CD4-positive, alpha-beta T cell treated with Interleukin-4 for 1 hour (primary cell): ENCODE measurements around the gene PTTG1IP2.
A peak's percentile ranks its signal among the peaks of the same experiment; 100 is the strongest.

Experiments used
- DNase-seq, 2 donors: peaks; one replicate each; pipeline ENCODE4 v3.0.0-alpha.2; 2020 to 2022

PTTG1IP2 gene

GRCh38 chr7:90469554-90469953, at the start of gene PTTG1IP2:
Gene PTTG1IP2 (plus strand): TSS chr7:90469639. CDS start chr7:90469787, 148 bp downstream.
- DNase-seq: no peak

DNA sequence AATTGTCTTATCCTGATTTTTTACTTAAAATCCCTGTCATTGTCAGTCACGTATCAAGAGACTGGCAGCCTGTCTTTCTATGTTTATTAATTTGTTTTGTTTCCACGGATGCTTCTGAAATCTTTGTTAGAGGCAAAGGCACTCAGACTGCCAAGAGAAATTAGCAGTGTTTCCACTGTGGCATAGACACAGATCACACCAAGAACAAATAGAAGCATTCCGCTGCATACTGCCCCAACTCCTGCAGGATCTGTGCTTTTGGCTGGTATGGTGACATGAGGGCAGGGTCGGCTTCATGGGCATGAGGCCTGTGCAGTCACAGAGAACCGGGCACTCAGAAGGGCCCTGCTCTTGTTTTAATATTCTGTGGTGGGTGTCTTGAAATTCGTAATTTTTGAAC, 47.8 kb upstream of the PTTG1IP2 start:
- DNase-seq: no peak

- no peak for DNase-seq
These were observed 44.7 kb upstream of the PTTG1IP2 start for GRCh38 chr7:90424720-90425119.

DNA sequence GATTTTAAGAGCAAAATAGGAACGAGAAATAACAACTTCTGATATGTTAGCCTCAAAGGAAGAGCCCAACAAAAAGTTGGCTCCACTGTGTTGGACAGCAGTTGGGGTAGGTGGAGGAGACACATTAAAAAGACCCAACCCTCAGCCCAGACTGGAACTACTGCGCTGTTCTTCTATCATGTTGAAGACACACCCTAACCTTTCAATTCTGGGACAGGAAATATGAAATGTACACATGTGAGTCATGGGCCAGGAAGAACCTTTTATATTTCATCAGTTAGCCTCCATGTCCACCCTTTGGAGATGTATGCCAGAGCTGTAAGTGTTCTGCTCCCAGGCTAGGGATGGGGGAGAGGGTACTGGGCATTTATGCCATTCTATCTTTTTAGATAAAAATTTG, 44.1 kb upstream of the PTTG1IP2 start:
- no peak for DNase-seq

DNA sequence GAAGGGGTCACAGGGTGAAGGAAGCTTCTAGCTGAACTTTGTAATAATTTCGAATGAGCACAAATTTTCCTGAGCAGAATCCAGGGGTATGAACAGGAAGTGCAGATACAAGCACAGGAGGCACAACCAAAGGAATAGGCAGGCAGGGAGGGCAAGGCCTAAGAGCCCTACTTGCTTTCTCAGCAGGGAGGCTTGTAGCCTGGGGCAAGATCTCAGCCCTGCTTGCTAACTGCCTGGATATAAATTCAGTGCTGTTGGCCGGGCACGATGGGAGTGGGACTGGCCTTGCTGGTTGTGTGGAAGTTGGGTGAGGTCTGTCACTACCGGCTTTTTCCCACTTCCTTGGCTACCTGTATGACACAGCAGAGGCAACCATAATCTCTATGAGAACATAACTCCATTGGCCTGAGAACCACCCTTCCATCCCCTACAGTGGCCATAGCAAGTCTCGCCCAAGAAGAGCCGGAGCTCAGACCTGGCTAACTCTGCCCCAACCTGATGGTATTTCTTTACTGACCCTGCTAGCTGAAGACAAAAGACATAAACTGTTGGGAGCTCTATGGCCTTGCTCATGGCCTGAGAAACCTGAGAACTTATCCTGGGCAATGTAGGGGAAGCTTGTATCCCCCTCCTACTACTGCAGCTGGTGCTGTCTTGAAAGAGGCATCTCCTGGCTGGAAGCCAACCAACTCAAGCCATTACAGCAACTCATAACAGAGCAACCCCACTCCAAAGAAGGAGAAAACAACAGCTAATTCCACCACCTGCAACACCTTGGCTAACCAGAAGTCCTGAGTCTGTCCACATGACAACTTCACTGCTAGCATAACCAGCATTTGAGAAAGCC, 38.6 kb upstream of the PTTG1IP2 start:
- no peak for DNase-seq

DNA sequence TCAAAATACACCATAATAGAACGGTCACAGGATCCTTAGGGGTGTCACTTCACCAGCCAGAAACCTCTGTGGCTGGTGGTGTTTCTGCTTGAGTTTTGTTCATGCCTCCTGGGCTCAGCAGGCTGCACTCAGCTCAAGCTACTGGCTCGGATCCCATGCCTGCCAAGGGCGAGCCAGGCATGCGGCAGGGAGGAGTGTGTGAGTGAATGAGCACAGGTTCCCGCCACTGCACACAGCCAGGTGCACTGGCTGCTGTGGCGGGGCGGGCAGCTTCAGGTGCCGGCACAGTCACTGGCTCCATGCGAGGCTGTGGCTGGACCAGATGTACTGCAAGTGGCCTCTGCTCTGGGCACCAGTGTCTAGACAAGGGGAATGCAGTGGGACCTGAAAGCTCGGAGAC, 36.7 kb upstream of the PTTG1IP2 start:
- no peak for DNase-seq

DNA sequence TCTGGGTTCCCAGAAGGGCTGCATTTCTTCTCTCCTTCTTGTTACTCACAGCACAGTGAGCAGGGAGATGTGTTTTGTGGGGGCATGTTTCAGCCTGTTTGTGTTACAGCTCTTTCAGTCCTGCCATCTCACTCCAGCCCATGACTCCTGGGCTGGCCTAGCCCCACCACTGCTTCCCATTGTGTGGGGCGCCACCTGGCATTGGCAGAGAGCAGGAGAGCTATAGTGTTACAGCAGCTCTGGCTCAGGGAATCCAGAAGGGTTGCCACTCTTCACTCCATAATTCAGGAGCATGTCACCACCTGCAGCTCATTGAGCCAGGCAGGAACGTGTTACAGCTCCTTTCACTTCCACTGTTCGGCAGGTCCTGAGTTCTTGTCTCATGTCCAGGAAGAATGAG, 36.2 kb upstream of the PTTG1IP2 start:
- DNase-seq: no peak

GRCh38 chr7:90445633-90446032, 23.8 kb upstream of the PTTG1IP2 start:
- no peak for DNase-seq

DNA sequence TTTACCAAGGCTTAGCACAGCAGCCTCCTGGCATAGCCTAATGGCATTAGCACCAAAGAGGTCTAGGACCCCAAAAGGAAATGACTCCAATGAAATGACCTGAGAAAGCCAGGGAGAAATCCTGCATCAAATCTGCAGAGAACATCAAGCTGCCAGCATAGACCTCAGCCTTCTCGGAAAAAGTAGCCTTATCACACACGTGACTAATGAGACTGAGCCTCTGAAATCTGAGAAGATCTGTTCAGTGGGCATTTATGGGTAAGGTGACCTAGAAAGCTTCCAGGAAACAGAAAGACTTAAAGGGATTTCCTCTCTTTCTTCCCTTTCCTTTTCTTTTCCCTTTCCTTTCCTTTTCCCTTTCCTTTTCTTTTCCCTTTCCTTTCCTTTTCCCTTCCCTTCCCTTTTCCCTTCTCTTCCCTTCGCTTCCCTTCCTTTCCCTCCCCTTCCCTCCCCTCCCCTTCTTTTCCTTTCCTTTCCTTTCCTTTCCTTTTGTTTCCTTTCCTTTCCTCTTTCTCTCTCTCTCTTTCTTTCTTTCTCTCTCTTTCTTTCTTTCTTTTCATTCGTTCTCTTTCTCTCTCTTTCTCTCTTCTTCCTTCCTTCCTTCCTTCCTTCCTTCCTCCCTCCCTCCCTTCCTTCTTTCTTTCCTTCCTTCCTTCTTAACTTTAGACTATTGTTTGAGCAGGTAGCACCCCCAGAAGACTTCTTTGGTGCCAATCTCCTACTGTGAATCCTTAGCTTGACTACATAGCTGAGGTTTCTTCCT, 23.1 kb upstream of the PTTG1IP2 start:
- DNase-seq: no peak

- DNase-seq: no peak
These were observed 16.1 kb upstream of the PTTG1IP2 start for GRCh38 chr7:90453259-90453891.

DNA sequence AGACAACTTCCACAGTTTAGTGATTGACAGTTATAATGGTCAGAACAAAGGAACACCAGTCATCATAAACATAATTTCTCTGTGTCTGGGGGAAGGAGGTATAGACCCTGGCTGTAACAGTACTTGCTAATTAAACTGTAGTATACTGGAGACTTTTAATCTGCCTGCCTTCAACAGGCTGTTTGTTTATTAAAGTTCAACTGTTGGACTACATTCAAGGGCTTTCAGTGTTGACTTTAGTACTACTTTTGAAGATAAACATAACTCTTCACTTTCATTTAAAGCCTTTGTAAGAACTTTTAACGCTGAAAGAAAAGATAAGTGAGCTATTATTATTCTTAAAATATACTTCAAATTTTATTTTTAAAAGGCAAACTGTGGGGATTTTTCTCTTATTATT, 15.5 kb upstream of the PTTG1IP2 start:
- DNase-seq: no peak

DNA sequence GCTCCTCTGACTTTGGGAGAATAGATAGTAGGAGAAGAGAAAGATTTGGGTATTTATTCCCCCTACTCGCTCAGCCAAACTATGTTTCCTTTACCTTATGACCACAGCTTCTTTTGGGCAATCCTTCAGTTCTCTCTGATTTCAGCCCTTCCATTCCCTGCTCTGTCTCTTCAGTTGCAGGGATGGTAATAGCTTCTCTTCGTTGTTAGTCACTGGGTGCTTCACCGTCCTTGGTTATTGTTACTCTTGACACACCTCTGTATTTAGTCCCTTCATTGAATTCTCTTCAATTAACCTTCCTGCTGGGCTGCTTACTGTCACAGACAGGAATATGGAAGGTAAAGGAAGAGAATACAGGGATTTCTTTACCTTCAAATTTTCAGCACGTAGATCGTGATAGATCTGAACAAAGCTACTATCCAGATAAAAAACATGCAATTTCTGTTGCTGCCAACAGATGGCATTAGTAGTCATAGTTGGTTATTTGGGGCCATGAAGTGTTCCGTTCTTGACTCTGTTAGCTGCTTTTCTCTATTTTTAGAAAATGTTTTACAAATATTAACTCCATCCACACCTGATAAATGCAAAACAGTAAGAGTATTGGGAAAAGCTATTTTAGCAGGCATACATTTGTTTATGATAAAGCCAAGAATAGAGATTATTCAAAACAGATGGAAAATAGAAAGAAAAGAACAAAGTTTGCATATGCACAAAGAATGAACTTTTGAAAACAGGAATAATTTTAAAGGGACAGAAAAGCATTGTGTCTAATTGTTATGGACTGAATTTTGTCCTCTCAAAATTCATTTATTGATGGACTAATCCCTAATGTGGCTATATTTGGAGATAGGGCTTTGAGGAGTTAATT, 14.0 kb upstream of the PTTG1IP2 start:
- DNase-seq: peak in 1 of 2 donors; percentile 55

DNA sequence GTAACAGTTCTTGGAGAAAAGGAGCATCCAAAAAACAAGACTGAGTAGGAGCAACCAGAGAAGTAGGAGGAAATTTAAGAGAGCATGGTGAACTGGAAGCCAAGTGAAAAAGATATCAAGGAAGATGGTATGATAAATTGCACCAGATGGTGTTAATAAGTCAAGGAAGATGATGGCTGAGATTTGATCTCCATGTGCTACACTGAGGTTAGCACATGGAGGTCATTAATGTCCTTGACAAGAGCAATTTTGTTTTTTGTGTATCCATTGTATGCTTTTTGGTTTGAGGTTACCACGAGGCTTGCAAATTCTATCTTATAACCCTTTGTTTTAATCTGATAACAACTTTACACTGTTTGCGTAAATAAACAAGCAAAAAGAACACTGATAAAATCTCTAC, 11.3 kb upstream of the PTTG1IP2 start:
- DNase-seq: no peak

GRCh38 chr7:90459888-90460287, 9.6 kb upstream of the PTTG1IP2 start:
- DNase-seq: no peak

DNA sequence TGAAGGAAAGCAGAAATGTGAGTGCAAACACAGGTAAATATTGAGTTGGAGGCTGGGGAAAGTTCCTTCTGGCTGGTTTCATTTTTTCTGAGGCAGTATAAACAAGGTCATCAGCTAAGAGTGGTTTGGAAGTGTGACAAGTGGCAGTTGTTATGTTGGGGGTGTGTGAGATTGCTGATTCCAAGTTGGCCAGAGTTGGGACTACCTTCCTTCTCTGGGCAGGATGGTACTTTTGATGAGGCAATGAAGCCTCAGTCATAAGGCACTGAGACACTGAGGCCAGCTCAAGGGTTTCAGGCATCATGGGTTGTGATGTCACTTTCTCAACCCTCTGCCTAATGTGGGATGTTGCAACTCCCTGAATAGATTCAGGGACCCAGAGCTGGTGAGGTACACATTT, 8.2 kb upstream of the PTTG1IP2 start:
- no peak for DNase-seq

DNA sequence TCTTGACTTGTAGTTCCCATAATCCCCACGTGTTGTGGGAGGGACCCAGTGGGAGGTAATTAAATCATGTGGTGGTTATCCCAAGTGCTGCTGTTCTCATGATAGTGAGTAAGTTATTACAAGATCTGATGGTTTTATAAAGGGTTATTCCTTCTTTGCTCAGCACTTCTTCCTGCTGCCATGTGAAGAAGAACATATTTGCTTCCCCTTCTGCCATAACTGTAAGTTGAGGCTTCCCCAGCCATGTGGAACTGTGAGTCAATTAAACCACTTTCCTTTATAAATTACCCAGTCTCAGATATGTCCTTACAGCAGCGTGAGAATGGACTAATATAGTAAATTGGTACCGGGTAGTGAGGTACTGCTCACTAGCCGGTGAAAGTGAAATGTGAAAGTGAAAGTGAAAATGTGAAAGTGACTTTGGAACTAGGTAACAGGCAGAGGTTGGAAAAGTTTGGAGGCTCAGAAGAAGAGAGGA, 6.2 kb upstream of the PTTG1IP2 start:
- peak in 1 of 2 donors; percentile 52 for DNase-seq

- no peak for DNase-seq
These were observed 3.6 kb upstream of the PTTG1IP2 start for GRCh38 chr7:90465816-90466215.

DNA sequence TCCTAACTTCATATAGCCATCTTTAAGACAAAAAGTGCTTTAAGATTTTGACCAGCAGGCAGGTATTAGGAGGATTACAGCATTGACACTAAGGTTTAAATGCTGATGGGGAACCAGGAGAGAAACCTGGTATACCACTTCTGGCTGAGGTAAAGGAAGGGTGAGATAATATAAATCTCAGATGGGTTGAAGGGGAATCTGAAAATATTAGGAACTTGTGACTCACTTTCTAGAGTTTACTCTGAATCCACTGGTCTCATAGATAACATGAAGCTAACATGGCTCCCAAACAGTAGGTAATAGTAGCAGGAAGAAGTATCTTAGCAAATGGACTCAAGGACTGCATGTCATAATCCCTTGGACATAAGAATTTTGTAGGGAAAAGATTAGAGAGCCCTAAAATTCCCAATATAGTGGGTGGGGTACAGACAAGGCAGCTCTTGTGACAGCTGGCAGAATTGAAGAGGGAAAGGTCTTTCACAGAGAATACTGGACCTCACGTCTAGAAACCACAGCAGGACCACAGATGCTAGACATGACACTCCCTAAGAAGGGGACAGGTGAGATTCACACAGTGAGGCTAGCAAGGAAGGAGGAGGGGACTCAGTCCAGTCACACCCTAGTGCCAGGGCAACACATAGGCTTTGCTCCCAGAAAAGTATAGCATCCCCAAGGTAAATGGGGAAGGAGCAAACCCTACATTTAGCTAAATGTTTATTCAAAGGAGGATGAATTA, 3.5 kb downstream of the PTTG1IP2 start:
- DNase-seq: no peak

DNA sequence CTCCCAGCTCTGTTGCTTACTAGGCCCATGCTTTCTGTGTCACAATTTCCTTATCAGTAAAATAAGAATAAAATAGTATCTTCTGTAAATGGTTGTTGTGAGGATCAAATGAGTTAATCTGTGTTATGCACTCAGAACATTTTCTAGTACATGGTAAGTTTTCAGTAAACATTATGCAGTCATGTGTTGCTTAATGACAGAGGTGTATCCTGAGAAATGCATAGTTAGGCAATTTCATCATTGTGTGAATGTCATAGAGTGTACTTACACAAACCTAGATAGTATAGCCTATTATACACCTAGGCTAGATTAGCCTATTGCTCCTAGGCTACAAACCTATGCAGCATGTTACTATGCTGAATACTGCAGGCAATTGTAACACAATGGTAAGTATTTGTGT, 4.4 kb downstream of the PTTG1IP2 start:
- no peak for DNase-seq

DNA sequence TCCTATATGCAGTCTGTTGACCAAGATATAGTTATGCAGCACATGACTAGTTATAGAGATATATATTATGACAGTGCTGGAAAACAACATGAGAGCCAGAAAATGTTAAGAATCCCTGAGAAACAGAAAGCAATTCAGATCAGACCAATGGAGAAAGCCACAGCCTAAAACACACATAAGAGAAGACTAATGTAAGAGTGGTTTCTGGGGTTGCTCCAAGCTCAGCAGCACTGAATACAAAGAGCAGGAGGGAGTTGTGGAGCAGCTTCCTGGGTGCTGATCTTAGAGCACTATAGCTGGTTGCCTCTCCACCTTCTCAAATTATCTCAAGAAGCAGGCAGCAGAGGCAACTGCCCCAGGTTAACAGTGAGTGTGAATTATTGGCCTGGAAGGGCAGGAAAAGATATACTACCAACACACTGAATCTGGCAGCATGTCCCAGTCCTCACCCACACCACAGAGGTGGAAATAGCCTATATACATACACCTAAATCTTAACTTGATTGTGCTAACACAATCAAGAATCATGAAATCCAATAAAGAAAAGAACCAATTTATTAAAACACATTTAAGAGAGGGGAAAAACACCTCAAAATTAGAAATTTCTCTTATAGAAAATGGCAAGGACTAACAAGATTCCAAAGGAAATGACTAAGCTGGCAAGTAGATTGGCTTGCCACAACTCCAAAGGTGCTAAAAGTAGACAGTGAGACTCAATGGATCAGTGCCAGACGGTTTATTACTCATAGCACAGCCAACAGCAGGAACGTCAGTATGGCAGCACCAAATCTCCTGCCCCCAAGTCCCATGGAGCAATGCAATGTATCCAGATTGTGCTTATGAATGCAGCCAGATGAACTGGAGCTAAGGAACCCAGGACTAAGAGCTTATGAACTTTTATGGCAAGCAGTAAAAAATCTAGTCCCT, 5.1 kb downstream of the PTTG1IP2 start:
- DNase-seq: no peak

DNA sequence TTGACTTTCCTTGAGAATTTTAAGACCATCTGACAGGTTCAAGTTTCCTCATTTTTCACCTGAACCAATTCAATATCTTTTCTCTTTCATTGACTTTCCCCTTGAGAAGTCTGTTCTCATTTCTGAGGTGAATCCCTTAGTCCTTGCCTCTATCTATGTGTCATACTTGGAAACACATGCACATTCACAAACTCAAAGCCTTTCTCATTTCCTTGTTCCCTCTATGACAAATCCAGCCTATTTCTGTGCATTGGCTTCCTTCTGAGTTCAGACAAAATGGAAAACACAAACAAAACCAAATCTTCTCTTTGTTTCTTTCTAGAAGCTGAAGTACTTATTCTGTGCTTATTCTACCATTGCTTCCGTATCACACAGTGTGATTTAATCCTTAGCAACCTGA, 13.8 kb downstream of the PTTG1IP2 start:
- DNase-seq: no peak
